ENCODE results near the gene OGFOD2.

- TF ChIP-seq CTCF (IDR thresholded peaks at IDR 0.05), result no peak
- no peak for TF ChIP-seq POLR2A (IDR thresholded peaks at IDR 0.05)
Measured at GRCh38 chr12:123026094-123026853, 51.2 kb downstream of the OGFOD2 start.

Measured in thyroid gland (tissue), 4 donors.